ENCODE measurements around the gene DHRSX.

DHRSX gene

DNA sequence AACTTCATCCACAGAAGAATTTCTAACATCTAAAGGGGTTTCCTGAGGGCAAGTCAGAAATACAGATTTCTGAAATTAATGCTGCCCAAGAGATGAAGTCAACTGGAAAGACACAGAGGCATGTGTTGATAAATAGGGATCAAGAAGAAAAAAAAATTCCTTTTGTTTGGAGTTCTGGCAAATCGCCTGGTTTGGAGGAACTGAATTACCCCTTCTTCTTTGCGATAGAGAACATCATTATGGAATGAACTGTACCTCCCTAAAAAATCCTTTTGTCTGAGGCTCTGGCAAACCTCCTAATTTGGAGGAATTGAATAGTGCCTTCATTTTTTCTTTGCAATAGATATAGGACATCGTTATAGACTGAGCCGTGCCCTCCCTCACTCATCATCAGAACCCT is 200.9 kb downstream of the DHRSX start:
- TF ChIP-seq GATA3 (IDR thresholded peaks at IDR 0.05; ENCODE audit: low read depth, low read length) (no peak), GATA2 (IDR thresholded peaks at IDR 0.05; ENCODE audit: low read depth, low read length) (no peak)

DNA sequence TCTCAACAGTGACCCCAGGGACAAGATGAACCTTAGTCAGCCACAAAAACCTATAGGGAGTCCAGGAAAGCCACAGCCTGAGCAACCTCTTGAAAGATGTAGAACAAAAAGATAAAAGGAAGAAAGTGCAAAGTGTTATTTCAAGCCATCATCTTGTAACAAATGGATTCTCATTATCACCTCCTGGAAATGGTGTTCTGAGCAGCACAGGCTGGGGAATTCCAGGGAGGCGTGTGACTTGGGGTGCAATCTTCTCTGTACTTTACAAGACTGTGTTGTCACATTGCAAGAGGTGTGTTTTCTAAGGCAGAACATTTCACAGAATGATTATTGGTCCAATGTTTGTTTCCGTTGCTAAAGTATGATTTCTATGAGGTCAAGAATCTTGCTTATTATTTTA is 214.0 kb downstream of the DHRSX start:
- TF ChIP-seq GATA3 (IDR thresholded peaks at IDR 0.05; ENCODE audit: low read depth, low read length) (no peak), GATA2 (IDR thresholded peaks at IDR 0.05; ENCODE audit: low read depth, low read length) (no peak)

DNA sequence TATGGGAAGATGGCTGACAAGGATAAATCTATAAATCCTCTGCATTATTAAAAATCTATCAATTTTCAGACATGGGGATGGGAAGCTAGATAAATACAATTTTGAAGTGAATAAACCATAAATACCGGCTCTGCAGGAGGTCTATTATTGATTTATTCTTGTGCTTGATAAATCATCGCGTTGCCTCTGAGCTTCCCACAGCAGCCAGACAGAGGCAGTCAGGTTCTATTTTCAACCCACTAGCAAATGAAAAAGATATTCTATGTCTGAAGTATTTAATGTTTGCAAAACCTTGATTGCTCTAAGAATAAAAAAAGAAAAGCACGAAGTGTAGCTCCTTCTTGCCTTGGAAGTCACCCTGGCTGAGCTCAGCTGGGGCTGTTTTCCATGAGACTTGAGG is 216.2 kb downstream of the DHRSX start:
- TF ChIP-seq GATA3 (IDR thresholded peaks at IDR 0.05; ENCODE audit: low read depth, low read length): no peak

DNA sequence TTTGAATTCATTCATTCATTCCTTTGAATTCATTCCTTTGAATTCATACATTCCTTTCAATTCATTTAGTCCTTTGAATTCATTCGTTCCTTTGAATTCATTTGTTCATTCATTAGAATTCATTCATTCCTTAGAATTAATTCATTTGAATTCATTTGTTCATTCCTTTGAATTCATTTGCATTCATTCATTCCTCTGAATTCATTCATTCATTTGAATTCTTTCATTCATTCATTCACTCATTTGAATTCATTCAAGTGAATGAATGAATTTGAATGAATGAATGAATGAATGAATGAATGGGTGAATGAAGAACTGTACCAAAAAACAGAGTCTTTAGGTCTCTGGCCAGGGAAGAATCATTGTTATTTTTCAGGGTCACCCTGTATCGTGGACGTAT is 216.6 kb downstream of the DHRSX start:
- TF ChIP-seq GATA2 (IDR thresholded peaks at IDR 0.05; ENCODE audit: low read depth, low read length) (no peak), GATA3 (IDR thresholded peaks at IDR 0.05; ENCODE audit: low read depth, low read length) (no peak)

DNA sequence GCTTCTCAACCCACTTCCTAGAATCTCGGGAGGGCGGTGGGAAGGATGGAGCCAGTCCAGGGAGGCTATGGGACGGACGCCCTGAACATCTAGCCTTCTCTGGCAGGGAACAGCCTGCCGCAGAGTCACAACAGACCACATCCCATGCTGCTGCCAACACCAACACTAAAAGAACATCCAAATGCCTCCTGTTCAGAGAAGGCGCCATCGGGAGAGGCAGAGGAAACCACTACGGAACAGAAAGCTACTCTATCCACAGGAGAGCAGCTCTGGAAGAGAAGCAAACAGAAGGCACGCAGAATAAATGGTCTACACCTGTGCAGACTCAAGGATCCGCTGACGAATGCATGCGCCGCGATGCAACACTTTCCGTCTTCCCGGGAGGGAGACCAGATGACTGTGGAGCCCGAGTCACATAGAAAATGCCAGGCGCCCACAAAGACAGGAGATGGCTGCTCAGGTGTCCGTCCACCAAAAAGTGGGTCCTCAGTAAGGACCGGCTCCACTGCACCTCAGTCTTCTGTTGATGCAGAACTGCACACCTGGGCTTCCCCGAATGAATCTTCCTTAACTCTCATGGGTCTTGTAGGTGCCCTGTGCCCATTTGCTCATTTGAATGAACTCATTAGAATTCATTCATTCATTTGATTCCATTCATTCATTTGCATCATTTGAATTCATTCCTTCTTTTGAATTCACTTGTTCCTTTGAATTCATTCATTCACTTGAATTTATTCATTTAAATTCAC is 217.5 kb downstream of the DHRSX start:
- TF ChIP-seq GATA3 (IDR thresholded peaks at IDR 0.05; ENCODE audit: low read depth, low read length): no peak
- TF ChIP-seq GATA2 (IDR thresholded peaks at IDR 0.05; ENCODE audit: low read depth, low read length): no peak

DNA sequence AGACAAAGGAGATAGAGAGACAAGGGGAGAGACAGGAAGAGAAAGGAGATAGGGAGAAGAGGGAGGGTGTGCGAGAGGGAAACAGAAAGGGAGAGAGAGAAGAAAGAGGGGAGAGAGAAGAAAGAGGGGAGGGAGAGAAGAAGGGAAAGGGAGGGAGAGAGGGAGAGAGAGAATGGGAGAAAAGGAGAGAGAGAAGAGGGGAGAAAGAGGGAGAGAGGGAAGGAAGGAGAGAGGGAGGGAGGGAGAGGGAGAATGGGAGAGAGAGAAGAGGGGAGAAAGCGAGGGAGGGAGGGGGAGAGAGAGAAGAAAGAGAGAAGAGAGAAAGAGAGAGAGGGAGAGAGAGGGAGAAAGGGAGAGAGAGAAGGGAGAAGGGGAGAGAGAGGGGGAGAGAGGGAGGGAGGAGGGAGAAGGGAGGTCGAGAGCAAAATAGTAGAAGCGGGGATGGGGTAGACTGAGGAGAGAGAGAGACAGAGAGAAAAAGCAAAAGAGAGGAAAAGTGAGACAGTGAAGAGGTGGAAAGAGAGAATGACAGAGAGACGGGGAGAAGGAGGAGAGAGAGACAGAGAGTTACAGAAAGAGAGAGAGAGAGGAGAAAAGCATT is 218.2 kb downstream of the DHRSX start:
- TF ChIP-seq GATA2 (IDR thresholded peaks at IDR 0.05; ENCODE audit: low read depth, low read length): no peak
- no peak for TF ChIP-seq GATA3 (IDR thresholded peaks at IDR 0.05; ENCODE audit: low read depth, low read length)

DNA sequence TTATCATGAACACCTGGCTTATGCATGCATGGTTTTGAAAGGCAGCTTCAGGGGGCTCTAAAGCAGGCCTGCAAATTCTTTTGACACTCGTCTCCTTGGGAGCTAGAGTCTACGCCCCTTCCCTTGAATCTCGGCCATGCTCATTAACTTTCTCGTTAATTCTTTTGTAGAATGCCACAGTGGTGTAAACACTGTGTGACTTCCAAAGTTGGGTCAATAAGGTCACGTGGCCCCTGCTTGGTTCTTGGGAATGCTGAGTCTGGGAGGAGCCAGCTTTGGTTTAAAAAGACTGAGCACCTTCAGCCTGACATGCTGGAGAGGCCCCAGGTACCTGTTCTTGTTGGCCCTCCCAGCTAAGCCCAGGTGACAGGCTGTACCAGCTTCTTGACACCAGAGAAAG is 228.4 kb downstream of the DHRSX start:
- no peak for TF ChIP-seq GATA2 (IDR thresholded peaks at IDR 0.05; ENCODE audit: low read depth, low read length)
- TF ChIP-seq GATA3 (IDR thresholded peaks at IDR 0.05; ENCODE audit: low read depth, low read length): no peak

DNA sequence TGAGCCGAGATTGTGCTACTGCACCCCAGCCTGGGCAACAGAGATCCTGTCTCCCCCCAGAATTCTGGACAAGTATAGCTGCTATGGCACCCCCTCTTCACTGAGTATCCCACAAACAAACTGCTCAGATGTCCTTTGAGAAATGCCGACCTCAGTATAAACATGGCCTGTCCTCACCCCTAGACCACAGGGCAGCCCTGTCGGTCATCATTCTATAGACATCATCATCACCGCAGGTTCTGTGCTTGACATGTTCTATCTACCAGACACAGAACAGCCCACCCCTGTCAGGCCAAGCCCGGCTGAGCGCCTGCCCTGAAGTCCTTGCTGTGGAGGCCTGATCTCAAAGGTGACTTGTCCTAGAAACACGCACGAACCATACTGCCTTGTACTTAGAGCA is 232.9 kb downstream of the DHRSX start:
- no peak for TF ChIP-seq GATA2 (IDR thresholded peaks at IDR 0.05; ENCODE audit: low read depth, low read length)
- no peak for TF ChIP-seq GATA3 (IDR thresholded peaks at IDR 0.05; ENCODE audit: low read depth, low read length)

DNA sequence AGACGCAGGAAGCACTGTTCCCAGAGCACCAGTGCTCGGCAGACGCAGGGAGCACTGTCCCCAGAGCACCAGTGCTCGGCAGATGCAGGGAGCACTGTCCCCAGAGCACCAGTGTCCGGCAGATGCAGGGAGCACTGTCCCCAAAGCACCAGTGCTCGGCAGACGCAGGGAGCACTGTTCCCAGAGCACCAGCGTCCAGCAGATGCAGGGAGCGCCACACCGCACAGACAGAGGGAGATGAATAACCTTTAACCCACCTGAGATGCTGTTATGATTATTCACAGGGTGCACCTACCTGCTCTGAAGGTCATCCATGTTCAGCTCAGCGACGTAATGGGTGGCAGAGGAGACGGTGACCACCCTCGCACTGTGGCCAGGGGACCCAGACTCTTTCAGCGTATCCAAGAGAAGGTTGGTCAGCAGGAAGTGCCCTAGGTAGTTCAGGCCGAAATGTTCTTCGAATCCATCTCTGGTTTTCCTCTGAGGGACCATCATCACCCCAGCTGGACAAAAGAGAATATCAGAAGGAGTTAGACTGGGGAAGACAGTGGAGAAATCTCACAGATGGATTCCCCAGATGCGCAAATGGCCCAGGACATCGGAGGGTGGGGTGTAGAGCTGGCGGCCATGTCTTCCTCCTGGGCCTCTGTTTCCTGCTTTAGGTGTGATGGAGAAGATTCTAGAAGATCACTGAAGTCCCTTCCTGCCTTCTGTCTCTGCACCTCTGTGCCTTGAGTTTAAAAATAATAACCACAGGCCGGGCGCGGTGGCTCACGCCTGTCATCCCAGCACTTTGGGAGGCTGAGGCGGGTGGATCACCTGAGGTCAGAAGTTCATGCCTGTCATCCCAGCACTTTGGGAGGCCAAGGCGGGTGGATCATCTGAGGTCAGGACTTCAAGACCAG is 234.1 kb downstream of the DHRSX start:
- TF ChIP-seq GATA2 (IDR thresholded peaks at IDR 0.05; ENCODE audit: low read depth, low read length): no peak
- TF ChIP-seq GATA3 (IDR thresholded peaks at IDR 0.05; ENCODE audit: low read depth, low read length): no peak

DNA sequence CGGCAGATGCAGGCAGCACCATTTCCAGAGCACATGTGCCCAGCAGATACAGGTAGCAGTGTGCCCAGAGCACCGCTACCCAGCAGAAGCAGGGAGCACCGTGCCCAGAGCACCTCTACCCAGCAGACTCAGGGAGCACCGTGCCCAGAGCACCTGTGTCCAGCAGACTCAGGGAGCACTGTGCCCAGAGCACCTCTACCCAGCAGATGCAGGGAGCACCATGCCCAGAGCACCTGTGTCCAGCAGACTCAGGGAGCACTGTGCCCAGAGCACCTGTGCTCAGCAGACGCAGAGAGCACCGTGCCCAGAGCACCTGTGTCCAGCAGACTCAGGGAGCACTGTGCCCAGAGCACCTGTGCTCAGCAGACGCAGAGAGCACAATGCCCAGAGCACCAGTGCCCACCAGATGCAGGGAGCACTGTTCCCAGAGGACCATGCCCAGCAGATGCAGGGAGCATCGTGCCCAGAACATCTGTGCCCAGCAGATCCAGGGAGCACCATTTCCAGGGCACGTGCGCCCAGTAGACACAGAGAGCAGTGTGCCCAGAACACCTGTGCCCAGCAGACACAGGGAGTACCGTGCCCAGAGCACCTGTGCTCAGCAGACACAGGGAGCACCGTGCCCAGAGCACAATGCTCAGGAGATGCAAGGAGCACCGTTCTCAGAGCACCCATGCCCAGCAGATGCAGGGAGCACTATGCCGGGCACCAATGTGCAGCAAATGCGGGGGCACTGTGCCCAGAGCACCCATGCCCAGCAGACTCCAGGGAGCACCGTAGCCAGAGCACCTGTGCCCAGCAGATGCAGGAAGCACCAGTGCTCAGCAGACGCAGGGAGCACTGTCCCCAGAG is 236.4 kb downstream of the DHRSX start:
- no peak for TF ChIP-seq GATA3 (IDR thresholded peaks at IDR 0.05; ENCODE audit: low read depth, low read length)
- TF ChIP-seq GATA2 (IDR thresholded peaks at IDR 0.05; ENCODE audit: low read depth, low read length): no peak

DNA sequence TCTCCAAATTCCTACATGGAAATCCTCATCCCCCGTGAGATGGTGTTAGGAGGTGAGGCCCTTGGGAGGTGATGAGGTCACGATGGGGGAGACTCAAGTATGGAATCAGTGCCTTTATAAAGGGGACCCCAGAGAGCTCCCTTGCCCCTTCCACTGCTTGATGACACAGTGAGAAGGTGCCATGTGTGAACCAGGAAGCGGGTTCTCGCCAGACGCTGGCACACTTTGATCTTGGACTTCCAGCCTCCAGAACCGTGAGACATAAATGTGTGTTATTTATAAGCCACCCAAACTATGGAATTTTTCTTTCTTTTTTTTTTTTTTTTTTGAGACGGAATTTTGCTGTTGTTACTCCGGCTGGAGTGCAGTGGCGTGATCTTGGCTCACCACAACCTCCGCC is 237.6 kb downstream of the DHRSX start:
- TF ChIP-seq GATA2 (IDR thresholded peaks at IDR 0.05; ENCODE audit: low read depth, low read length) (no peak), GATA3 (IDR thresholded peaks at IDR 0.05; ENCODE audit: low read depth, low read length) (no peak)

DNA sequence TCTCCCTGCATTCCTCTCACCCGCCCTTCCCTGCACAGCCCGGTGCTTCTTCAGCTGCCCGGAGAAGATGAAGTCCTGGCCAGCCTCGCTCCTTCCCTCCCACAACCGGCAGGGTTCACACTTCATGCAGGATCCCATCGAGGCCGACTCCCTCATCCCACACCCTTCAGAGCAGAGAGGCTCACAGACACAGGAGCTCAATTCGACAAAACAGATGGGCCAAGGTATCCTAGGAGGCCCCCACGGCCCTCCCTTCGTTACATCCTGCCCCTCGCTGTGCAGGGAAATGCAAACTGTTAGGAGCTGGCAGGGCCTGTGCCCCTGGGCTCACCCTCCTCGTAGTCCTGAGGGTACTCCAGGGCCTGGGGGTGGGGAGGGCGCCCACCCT is 238.1 kb downstream of the DHRSX start:
- TF ChIP-seq GATA2 (IDR thresholded peaks at IDR 0.05; ENCODE audit: low read depth, low read length) (no peak), GATA3 (IDR thresholded peaks at IDR 0.05; ENCODE audit: low read depth, low read length) (no peak)

DNA sequence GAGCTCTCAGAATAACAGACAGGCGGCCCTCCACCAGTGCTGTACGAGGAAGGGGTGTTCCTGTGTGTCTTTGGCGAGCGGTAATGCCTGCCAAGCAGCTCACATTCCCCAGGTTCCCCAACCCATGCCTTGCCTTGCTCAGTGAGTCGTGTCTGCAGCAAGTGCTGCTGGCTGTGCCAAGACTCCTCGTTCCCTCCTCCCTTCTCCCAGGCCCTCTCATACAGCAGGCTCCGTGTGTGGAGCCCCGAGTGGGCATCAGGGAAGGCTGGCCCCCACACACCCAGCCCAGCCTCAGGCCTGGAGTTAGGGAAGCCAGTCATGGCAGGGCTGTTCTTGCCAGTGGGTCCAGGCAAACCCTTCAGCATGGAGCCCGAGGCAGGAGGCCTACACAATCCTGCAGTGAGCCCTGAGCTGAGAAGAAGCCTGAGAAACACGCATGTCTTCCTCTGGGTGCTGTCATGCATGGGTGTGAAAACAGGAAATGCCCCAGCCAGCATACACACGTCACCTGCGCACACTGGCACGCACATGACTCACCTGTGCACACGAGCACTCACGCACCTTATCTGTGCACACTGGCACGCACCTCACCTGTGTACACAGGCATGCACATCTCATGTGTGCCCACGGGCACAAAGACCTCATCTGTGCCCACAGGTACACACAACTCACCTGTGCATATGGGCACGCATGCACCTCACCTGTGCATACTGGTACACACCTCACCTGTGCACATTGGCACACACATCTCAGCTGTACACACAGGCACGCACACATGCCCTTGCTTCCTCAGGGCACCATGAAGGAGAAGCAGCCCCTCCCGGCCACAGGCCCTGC is 238.7 kb downstream of the DHRSX start:
- no peak for TF ChIP-seq GATA3 (IDR thresholded peaks at IDR 0.05; ENCODE audit: low read depth, low read length)
- no peak for TF ChIP-seq GATA2 (IDR thresholded peaks at IDR 0.05; ENCODE audit: low read depth, low read length)

Data from SH-SY5Y (cell line).